ENCODE results near the gene F10. TPM values are rescaled to one million over a fixed set of nuclear protein-coding genes. Genes with fewer than 3 reads are reported as not detected.

The F10 gene
- total and polyA plus RNA-seq, 2 of the 13 experiments (the other 11 are each of a cell fraction or from before 2014, with no cell fraction given) = 58.4 to 237 TPM

DNA sequence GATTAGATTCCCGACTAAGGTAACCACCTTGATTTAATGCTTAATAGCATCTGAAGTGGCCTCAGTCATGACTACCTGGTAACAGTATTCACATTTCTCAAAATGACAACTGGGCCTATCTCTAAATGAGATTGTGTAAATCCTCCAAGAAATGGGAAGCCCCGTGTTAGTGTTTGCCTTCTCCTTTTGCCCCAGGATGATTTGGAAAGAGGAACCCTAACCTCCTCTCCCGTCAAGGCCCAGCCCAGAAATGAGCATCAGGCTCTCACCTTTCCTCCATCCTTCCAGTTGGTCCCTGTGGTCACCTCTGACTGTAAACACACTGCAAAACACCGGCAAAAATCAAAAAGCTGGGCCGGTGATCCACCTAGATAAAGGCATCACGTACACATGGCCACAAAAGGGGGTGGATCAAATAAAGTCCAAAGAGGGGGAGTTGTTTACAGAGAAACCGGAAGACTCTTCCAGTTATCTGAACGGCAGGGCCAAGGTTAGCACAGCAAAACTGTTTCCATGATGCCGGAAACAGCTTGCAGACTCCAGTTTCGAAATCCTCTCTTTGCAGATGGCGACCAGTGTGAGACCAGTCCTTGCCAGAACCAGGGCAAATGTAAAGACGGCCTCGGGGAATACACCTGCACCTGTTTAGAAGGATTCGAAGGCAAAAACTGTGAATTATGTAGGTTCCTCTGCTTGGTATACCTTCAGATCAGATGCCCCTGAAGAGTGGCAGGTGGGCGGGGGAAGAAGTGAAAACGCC, 16.4 kb downstream of the F10 start (continued):
- TF ChIP-seq, protein P1, sequence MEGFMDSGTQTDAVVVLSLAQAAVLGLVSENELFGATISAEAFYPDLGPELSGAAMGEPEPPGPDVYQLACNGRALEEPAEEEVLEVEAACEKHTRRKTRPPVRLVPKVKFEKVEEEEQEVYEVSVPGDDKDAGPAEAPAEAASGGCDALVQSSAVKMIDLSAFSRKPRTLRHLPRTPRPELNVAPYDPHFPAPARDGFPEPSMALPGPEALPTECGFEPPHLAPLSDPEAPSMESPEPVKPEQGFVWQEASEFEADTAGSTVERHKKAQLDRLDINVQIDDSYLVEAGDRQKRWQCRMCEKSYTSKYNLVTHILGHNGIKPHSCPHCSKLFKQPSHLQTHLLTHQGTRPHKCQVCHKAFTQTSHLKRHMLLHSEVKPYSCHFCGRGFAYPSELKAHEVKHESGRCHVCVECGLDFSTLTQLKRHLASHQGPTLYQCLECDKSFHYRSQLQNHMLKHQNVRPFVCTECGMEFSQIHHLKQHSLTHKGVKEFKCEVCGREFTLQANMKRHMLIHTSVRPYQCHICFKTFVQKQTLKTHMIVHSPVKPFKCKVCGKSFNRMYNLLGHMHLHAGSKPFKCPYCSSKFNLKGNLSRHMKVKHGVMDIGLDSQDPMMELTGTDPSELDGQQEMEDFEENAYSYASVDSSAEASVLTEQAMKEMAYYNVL (CRISPR knock-in tag; IDR thresholded peaks at IDR 0.05; ENCODE audit: borderline replicate concordance) = peak; percentile 93; the same call in 1 of the 2 replicates
- TF ChIP-seq ZNF773 (CRISPR knock-in tag; IDR thresholded peaks at IDR 0.05; ENCODE audit: borderline replicate concordance) = no peak
- peak; percentile 93 for TF ChIP-seq HDAC2 (CRISPR knock-in tag; IDR thresholded peaks at IDR 0.05)
- TF ChIP-seq, protein P2, sequence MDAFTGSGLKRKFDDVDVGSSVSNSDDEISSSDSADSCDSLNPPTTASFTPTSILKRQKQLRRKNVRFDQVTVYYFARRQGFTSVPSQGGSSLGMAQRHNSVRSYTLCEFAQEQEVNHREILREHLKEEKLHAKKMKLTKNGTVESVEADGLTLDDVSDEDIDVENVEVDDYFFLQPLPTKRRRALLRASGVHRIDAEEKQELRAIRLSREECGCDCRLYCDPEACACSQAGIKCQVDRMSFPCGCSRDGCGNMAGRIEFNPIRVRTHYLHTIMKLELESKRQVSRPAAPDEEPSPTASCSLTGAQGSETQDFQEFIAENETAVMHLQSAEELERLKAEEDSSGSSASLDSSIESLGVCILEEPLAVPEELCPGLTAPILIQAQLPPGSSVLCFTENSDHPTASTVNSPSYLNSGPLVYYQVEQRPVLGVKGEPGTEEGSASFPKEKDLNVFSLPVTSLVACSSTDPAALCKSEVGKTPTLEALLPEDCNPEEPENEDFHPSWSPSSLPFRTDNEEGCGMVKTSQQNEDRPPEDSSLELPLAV (CRISPR knock-in tag; conservative IDR thresholded peaks at IDR 0.05; ENCODE audit: low read depth) = no peak
- TF ChIP-seq ZNF468 (CRISPR knock-in tag; IDR thresholded peaks at IDR 0.05) = no peak
- TF ChIP-seq ZMYM4 (CRISPR knock-in tag; IDR thresholded peaks at IDR 0.05) = peak; percentile 78
- TF ChIP-seq ZNF558 (CRISPR knock-in tag; IDR thresholded peaks at IDR 0.05; ENCODE audit: borderline replicate concordance) = no peak; the same call in 1 of the 2 replicates
- TF ChIP-seq, protein P3, sequence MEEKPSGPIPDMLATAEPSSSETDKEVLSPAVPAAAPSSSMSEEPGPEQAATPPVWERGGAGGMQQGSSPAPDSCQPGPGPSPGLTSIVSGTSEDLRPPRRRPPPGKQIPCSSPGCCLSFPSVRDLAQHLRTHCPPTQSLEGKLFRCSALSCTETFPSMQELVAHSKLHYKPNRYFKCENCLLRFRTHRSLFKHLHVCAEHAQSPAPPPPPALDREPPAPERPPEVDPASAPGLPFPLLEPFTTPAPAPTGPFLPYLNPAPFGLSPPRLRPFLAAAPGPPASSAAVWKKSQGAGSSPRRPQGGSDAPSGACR (CRISPR knock-in tag; IDR thresholded peaks at IDR 0.05) = peak; percentile 88
- TF ChIP-seq, protein P4, sequence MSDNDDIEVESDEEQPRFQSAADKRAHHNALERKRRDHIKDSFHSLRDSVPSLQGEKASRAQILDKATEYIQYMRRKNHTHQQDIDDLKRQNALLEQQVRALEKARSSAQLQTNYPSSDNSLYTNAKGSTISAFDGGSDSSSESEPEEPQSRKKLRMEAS (IDR thresholded peaks at IDR 0.05) = peak; percentile 66; the same call in 1 of the 2 replicates
- peak; percentile 95 for TF ChIP-seq ZFP37 (CRISPR knock-in tag; IDR thresholded peaks at IDR 0.05; ENCODE audit: borderline replicate concordance)
- no peak for TF ChIP-seq ZNF296 (CRISPR knock-in tag; conservative IDR thresholded peaks at IDR 0.05)
- TF ChIP-seq CHCHD3 (CRISPR knock-in tag; IDR thresholded peaks at IDR 0.05) = no peak
- no peak; the same call in 1 of the 2 replicates for TF ChIP-seq ZC3H13 (CRISPR knock-in tag; IDR thresholded peaks at IDR 0.05)
- peak; percentile 72; the same call in 1 of the 2 replicates for TF ChIP-seq ZNF775 (CRISPR knock-in tag; IDR thresholded peaks at IDR 0.05; ENCODE audit: borderline replicate concordance)
- TF ChIP-seq SRF (IDR thresholded peaks at IDR 0.05; ENCODE audit: low read depth, low read length) = peak; percentile 63
- TF ChIP-seq SRSF1 (optimal IDR thresholded peaks at IDR 0.05; ENCODE audit: low read depth, low read length) = no peak
- peak; percentile 73; the same call in 1 of the 2 replicates for TF ChIP-seq ATF1 (CRISPR knock-in tag; IDR thresholded peaks at IDR 0.05)
